ENCODE results near the gene NAXD. TPM values are rescaled to one million over a fixed set of nuclear protein-coding genes. Genes with fewer than 3 reads are reported as not detected.

Gene NAXD
- total and polyA plus RNA-seq, 2 of the 4 experiments (the other 2 are of a cell fraction), result 10.2 to 27.2 TPM

DNA sequence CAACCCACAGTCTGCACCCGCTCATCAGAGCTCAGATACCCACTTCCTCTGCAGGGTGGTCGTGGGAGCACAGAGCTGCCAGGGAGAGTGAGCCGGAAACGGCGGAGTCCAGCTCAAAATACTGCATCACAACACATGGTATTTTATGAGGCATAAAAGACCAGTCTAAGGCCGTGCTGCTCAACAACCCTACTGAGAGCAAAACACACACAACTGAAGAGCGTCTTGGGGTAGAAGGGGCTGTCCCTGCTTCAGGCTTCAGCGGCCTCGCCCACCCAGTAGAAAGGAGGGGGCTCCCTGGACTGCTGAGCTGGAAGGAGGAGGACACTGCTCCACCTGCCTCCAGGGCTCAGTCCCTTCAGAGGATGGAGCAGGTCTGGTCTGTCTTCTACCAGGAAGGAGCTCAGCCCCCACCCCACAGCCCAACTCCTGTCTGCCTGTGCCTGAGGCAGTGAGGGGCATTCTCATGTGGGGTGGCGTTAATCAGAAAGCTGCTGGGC lies 36.9 kb downstream of the NAXD start:
- ChIA-PET CTCF (no interaction called here), POLR2A (ENCODE audit: unreplicated experiment) (no interaction called here)
- no peak overlapping the region for H2AFZ ChIP-seq (replicated peaks; ENCODE audit: low read length, poor library complexity)
- no peak overlapping the region for H4K5ac ChIP-seq (ENCODE audit: low read depth, low read length)
- WGBS, 2 experiments (ENCODE audit: extremely low coverage in 2 of 2, insufficient read length in 1 of 2), result 100% methylated on average over 2 of the region's 10 CpGs; no CpG with 5 or more reads in 1 of the 2 experiments
- H4K20me1 ChIP-seq (ENCODE audit: insufficient read depth, low read length), result no peaks in the 10 kb centered on the region
- H3K27ac ChIP-seq (ENCODE audit: insufficient read depth, low read length), result no peak overlapping the region
- H2BK15ac ChIP-seq (ENCODE audit: low read depth, low read length), result no peak overlapping the region
- H3K14ac ChIP-seq (replicated peaks; ENCODE audit: low read depth, low read length), result no peak overlapping the region
- intact Hi-C loops (cut with micrococcal nuclease), result no loop called here
- peaks cover 2% of the 10 kb centered on the region; the same call in 1 of the 2 replicates for H3K9me1 ChIP-seq (ENCODE audit: insufficient read depth, low read length)
- no peak overlapping the region for H2BK120ac ChIP-seq (ENCODE audit: low read depth, low read length)
- dilution Hi-C loops (cut with HindIII; ENCODE audit: low sequenced_read_pairs, unreplicated experiment), result no loop called here
- H2AK5ac ChIP-seq (ENCODE audit: low read depth, low read length), result no peak overlapping the region
- in situ Hi-C loops (cut with MboI; ENCODE audit: low sequenced_read_pairs), result no loop called here
- H2BK5ac ChIP-seq (ENCODE audit: low read depth, low read length, poor library complexity, severe bottlenecking), result no peak overlapping the region
- no peak overlapping the region for H3K18ac ChIP-seq (ENCODE audit: low read depth, low read length)
- TF ChIP-seq RAD21 (IDR thresholded peaks at IDR 0.05; ENCODE audit: low read length) (no peak), CEBPB (IDR thresholded peaks at IDR 0.05; ENCODE audit: low read depth, low read length) (no peak), BHLHE40 (IDR thresholded peaks at IDR 0.05; ENCODE audit: low read depth, low read length) (no peak), MAFK (IDR thresholded peaks at IDR 0.05; ENCODE audit: low read depth, low read length) (no peak), CTCF (conservative IDR thresholded peaks at IDR 0.05; ENCODE audit: low read depth, low read length) (no peak), RCOR1 (IDR thresholded peaks at IDR 0.05; ENCODE audit: insufficient replicate concordance, low read length) (no peak), RFX5 (IDR thresholded peaks at IDR 0.05; ENCODE audit: low read depth, low read length) (no peak), POLR2A (IDR thresholded peaks at IDR 0.05; ENCODE audit: low read depth, low read length) (no peak)
- TF ChIP-seq, protein P1, sequence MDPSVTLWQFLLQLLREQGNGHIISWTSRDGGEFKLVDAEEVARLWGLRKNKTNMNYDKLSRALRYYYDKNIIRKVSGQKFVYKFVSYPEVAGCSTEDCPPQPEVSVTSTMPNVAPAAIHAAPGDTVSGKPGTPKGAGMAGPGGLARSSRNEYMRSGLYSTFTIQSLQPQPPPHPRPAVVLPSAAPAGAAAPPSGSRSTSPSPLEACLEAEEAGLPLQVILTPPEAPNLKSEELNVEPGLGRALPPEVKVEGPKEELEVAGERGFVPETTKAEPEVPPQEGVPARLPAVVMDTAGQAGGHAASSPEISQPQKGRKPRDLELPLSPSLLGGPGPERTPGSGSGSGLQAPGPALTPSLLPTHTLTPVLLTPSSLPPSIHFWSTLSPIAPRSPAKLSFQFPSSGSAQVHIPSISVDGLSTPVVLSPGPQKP (IDR thresholded peaks at IDR 0.05; ENCODE audit: borderline replicate concordance, low read depth, low read length), result no peak
- no peak overlapping the region for H4K91ac ChIP-seq (ENCODE audit: insufficient read depth, low read depth, low read length)
- no peaks in the 10 kb centered on the region for H3K4me1 ChIP-seq (ENCODE audit: control insufficient read depth, insufficient read depth, low read length)
- H3K79me1 ChIP-seq (ENCODE audit: low read depth in 1 of 2, low read length in 2 of 2), result peaks cover 9 to 26% of the 10 kb centered on the region in 2 experiments; a peak in 3 of 4 replicates
- no TSS peak for BruUV-seq (replicated peaks)
- ATAC-seq (ENCODE audit: low read depth) (no peak), DNase-seq (no peak)
- H3K4me3 ChIP-seq (ENCODE audit: insufficient read depth, low read depth, low read length), result no peak overlapping the region
- no peaks in the 10 kb centered on the region for H3K27me3 ChIP-seq (ENCODE audit: control insufficient read depth, insufficient read depth, low read length)
- H3K4ac ChIP-seq (ENCODE audit: low read depth, low read length), result no peak overlapping the region
- no peak overlapping the region for H4K8ac ChIP-seq (ENCODE audit: low read depth in 2 of 2, low read length in 2 of 2)
- H2AK9ac ChIP-seq (replicated peaks; ENCODE audit: low read depth, low read length, poor library complexity), result no peak overlapping the region
- no peaks in the 10 kb centered on the region for H3K9me3 ChIP-seq (ENCODE audit: control insufficient read depth, insufficient read depth, low read length)
- no peak overlapping the region for H3K23ac ChIP-seq (ENCODE audit: low read depth, low read length)
- no peak overlapping the region for H3K9ac ChIP-seq (ENCODE audit: low read depth, low read length)
- H3K4me2 ChIP-seq (ENCODE audit: low read depth, low read length), result no peak overlapping the region
- peaks cover 27% of the 10 kb centered on the region for H3K36me3 ChIP-seq (ENCODE audit: control insufficient read depth, insufficient read depth, low read length)
- H3K56ac ChIP-seq (ENCODE audit: extremely low read depth, insufficient read depth, low read length), result no peak overlapping the region
- no peak overlapping the region for H2BK20ac ChIP-seq (ENCODE audit: low read depth, low read length)
